ENCODE results near the gene NPHP1. TPM values are rescaled to one million over a fixed set of nuclear protein-coding genes. Genes with fewer than 3 reads are reported as not detected.
"Not testable (repeated sequence)": the region's sequence is repeated elsewhere in the genome, so short reads cannot be mapped to it uniquely, and the experiment has no call there.

Gene NPHP1
- total and polyA plus RNA-seq, 5 donors = 4.7 to 6.6 (median 4.9) TPM

DNA sequence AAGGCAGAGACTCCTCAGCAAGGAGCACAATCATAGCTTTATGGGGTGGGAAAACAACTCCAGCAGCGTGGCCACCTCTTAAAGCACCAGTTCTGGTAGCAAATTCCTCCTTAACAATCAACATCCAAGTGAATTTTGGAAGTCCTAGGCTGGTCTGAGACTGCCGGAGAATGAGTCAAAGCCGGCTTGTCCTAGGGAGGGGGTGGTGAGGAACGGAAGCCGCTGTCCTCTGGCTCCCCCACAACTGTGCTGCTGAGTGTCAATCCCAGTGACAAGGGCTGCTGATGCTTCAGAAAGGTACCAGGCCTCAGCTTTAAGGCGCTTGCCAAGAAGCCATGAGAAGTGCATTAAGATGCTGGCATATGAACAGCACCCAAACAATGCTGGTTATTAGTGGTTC lies 110.9 kb downstream of the NPHP1 start:
- H3K27me3 ChIP-seq (ENCODE audit: control insufficient read depth, insufficient read depth); H3K4me3 ChIP-seq (ENCODE audit: low read length); DNase-seq; H3K4me1 ChIP-seq (ENCODE audit: control insufficient read depth, insufficient read depth, low read length); H3K9me3 ChIP-seq (ENCODE audit: control insufficient read depth, low read length); H3K27ac ChIP-seq (ENCODE audit: low read length); intact Hi-C loops (cut with DNase I): not testable (repeated sequence)
- no CpG with 5 or more reads among the region's 6 CpGs for WGBS
- peak in 1 of 2 donors; percentile 61 for ATAC-seq

DNA sequence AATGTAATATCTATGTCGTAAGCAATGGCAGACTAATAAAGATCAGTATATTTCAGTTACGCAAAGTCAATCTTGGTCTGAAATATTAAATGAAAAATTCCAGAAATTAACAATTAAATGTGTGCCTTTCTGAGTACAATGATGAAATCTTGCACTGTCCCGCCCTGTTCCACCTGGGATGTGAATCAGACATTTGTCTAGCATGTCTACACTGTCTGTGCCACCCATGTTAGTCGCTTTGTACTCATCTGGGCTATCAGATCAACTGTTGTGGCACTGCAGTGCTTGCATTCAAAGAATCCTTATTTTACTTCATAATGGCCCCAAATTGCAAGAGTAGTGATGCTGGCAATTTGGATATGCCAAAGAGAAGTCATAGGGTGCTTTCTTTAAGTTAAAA lies 114.6 kb downstream of the NPHP1 start:
- H3K4me3 ChIP-seq (ENCODE audit: low read length); DNase-seq; H3K27ac ChIP-seq (ENCODE audit: low read length); ATAC-seq; H3K4me1 ChIP-seq (ENCODE audit: control insufficient read depth, insufficient read depth, low read length); H3K9me3 ChIP-seq (ENCODE audit: control insufficient read depth, low read length); intact Hi-C loops (cut with DNase I); H3K27me3 ChIP-seq (ENCODE audit: control insufficient read depth, insufficient read depth): not testable (repeated sequence)
- 73% methylated on average over 2 of the region's 4 CpGs for WGBS

DNA sequence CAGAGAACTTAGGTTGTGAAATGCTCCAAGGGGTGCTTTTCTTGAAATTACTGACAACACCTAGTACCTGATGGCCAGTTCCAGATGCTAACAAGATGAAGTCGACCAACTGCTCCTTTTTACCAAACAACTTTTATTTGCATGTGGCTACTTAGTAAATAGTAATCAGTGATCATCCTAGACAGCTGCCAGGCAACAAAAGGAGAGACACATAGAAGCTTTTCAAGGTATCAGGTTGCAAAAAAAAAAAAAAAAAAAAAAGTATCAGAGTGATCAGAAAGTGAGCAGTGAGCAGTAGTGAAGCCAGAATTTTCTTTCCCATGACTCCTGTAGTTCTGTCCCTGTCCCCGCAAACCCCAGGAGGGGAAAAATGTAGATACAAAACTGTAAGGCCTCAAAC lies 121.1 kb downstream of the NPHP1 start:
- H3K4me3 ChIP-seq (ENCODE audit: low read length); H3K27ac ChIP-seq (ENCODE audit: low read length); intact Hi-C loops (cut with DNase I); H3K4me1 ChIP-seq (ENCODE audit: control insufficient read depth, insufficient read depth, low read length); H3K9me3 ChIP-seq (ENCODE audit: control insufficient read depth, low read length); H3K27me3 ChIP-seq (ENCODE audit: control insufficient read depth, insufficient read depth); ATAC-seq; DNase-seq: not testable (repeated sequence)
- WGBS = no CpG with 5 or more reads among the region's 2 CpGs

DNA sequence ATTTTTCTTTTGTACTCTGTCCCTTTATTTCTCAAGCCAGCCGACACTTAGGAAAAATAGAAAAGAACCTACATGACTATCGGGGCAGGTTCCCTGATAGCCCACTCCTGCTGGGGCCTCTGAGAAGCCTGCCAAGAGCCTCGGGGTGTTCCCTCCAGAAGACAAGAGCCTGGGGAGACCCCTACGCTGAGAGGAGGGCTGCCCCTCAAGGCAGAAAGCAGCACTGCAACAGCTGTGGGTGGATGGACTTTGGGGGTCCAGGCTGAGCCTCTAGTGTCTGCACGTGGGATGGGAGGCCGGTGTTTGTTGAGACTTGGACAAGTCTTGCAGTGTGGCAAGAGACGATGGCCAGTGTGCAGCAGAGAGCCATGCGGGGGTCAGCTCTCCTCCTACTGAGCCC lies 121.7 kb downstream of the NPHP1 start:
- H3K9me3 ChIP-seq (ENCODE audit: control insufficient read depth, low read length); intact Hi-C loops (cut with DNase I); DNase-seq; ATAC-seq; H3K4me3 ChIP-seq (ENCODE audit: low read length); H3K27ac ChIP-seq (ENCODE audit: low read length); H3K4me1 ChIP-seq (ENCODE audit: control insufficient read depth, insufficient read depth, low read length); H3K27me3 ChIP-seq (ENCODE audit: control insufficient read depth, insufficient read depth): not testable (repeated sequence)
- WGBS = no CpG with 5 or more reads among the region's 8 CpGs

DNA sequence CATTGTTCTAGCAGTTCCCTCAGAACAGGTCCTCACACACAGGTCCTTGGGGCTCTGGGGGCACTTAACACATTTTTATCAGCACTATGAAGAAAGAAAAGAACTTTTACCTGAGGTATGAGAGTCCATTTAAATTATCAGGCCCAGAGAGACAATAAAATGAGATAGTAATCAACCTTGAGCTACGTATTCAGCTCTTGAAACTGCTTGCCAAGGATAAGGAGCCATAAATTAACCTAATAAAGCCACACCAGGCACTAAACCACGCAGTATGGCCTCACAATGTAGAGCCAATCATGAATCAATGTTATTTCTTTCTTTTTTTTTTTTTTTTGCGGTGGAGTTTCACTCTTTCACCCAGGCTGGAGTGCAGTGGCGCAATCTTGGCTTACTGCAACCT lies 126.7 kb downstream of the NPHP1 start:
- H3K4me1 ChIP-seq (ENCODE audit: control insufficient read depth, insufficient read depth, low read length); intact Hi-C loops (cut with DNase I); H3K27me3 ChIP-seq (ENCODE audit: control insufficient read depth, insufficient read depth); H3K4me3 ChIP-seq (ENCODE audit: low read length); DNase-seq; H3K9me3 ChIP-seq (ENCODE audit: control insufficient read depth, low read length); ATAC-seq; H3K27ac ChIP-seq (ENCODE audit: low read length): not testable (repeated sequence)
- 100% methylated on average over 1 of the region's 4 CpGs for WGBS

DNA sequence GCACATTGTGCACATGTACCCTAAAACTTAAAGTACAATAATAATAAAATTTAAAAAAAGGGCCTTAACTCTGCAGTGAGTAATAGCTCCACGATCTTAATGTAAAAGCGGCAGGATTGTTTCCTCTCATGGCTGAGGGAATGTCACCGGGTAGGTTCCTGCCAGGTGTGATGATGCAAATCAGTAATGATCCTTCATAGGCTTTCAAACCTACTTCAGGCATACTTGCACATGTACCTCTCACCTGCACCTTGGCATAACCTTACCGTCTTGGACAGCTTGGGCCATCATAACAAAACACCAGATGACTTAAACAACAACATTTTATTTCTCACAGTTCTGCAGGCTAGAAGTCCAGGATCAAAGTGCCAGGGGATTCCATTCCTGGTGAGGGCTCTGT lies 128.9 kb downstream of the NPHP1 start:
- H3K4me3 ChIP-seq (ENCODE audit: low read length); H3K4me1 ChIP-seq (ENCODE audit: control insufficient read depth, insufficient read depth, low read length); H3K27me3 ChIP-seq (ENCODE audit: control insufficient read depth, insufficient read depth); ATAC-seq; intact Hi-C loops (cut with DNase I); DNase-seq; H3K27ac ChIP-seq (ENCODE audit: low read length); H3K9me3 ChIP-seq (ENCODE audit: control insufficient read depth, low read length): not testable (repeated sequence)
- WGBS = 84% methylated on average over 2 of the region's 4 CpGs

Small RNA genes lying within 50 kb of the gene (microRNA-seq; reads per million reads assigned to microRNA genes)
- gene MIR4436B1 = 0 reads per million in 2 donors

Other genes starting within 250 kb of the NPHP1 start
- 10 to 100 TPM in 1 of 4 donors, 1 to 10 TPM in 3; 7.7 to 26.1 (median 8.1) TPM for gene MALL, start 89.2 kb downstream of the NPHP1 start, total RNA-seq
- 7.4 TPM for gene MALL, start 89.2 kb downstream of the NPHP1 start, polyA plus RNA-seq
- gene MTLN, start 7.5 kb upstream of the NPHP1 start, total RNA-seq = 100 to 1,000 TPM; 113 to 142 (median 135) TPM
- gene MTLN, start 7.5 kb upstream of the NPHP1 start, polyA plus RNA-seq = 565 TPM

Data from right cardiac atrium (tissue), 5 donors.